GM12874 (cell line): ENCODE data around the gene FAM47E.

Source experiments
- CTCF ChIP-seq: IDR thresholded peaks from 2 replicates; pipeline ENCODE4 v1.5.1; 2011; ENCODE audit warnings: low read depth, mild to moderate bottlenecking, control low read depth, low read length, moderate library complexity; ENCODE audit not compliant: insufficient read depth

FAM47E gene

GRCh38 chr4:76208005-76208765 lies 43.3 kb upstream of the FAM47E start:
- TF ChIP-seq CTCF: no peak

DNA sequence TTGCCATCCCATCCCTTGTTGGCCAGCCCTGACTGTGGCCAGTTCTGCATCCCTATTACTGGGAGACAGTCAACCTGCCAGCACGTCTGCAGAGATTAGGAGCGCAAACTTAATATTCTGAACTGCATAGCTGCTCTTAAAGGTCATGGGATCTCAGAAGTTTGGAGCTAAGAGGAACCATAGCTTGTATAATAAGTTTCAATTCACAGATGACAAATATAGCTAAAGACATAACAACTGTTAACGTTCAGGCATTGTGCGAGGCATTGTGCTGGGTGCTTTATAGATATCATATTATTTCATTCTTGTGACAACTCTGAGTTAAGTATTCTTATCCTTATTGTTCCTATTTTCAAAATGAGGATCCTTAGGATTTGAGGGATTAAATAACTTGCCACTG lies 41.6 kb upstream of the FAM47E start:
- TF ChIP-seq CTCF: no peak

DNA sequence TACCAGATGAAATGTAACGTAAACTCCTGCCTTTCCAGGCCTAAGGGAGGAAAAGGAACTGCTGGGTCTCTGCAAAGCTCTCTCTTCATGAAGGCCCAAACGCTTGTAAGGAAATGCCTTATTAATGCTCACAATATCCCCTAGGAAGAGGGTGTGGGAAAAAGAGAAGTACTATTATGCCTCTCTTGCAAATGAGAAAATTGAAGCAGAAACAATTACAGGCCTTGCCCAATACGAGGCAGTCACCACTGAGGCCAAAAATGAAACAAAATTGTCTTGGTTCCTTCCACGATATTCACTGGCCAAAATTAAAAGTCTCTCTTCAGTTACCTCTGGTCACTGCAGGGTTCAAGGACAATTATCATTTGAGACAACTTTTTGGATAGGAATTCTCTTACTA lies 41.1 kb upstream of the FAM47E start:
- no peak for TF ChIP-seq CTCF

DNA sequence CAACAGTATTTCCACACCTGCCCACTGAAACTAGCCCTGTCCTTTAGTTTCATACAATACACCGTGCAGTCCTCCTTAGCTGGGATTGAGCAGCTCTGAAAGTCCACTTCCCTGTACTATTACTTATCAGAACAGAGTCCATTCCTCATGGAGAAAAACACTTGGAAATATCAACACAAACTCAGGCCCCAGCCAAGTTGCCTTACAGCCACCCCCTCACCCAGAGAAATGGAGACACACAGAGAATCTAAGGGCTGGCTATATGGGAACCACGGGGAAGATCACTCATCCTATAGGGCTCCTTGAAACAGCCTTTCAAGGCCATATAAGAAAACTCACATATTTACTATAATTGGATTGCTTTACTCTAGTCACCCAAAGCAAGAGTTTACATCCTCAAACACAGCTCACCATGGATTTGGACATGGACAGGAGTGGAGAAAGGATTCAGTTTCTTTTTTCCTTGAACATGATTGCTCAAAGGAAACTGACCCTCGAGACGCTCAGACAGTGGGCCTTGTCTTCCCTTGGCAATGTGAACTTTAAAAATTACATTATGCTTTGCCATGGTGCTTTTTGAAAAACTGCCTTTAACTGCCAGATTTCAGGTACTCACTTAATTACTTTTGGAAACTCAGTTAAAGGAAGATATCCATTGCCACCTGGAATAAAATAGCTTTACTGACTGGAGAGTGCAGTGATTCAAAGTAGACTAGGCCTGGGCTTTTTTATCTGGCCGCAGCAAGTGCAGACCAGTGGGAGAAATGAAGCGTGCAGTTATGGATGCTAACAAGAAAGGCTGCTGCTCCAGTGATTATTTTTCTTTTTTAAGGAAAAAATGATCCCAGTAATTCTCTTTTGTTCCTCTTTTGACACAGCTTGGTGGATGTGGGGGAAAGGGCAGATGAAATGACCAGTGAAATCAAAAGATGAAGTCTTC lies 39.5 kb upstream of the FAM47E start:
- TF ChIP-seq CTCF: no peak

- no peak for TF ChIP-seq CTCF
Observed at GRCh38 chr4:76212851-76213414, 38.6 kb upstream of the FAM47E start.

GRCh38 chr4:76213415-76214176 lies 37.9 kb upstream of the FAM47E start, which contains the start of gene SCARB2:
Gene SCARB2 (minus strand): TSS chr4:76213824. CDS start chr4:76213543, 281 bp downstream.
- TF ChIP-seq CTCF: no peak
